ENCODE measurements around the gene IQCN.

GRCh38 chr19:18301718-18302111 is 27.5 kb upstream of the IQCN start:
- TF ChIP-seq EZH2phosphoT487 (IDR thresholded peaks at IDR 0.05; ENCODE audit: borderline replicate concordance, low read length) (no peak), CTCF (IDR thresholded peaks at IDR 0.05; ENCODE audit: low read depth, low read length, poor library complexity, severe bottlenecking) (no peak)
